RWPE1 (cell line): Measurements from ENCODE around the gene SFTPD.
A peak's percentile ranks its signal among the peaks of the same experiment; 100 is the strongest.
"Not testable (repeated sequence)": the region's sequence is repeated elsewhere in the genome, so short reads cannot be mapped to it uniquely, and the experiment has no call there.

ENCODE experiments used
- CTCF ChIA-PET: fragments of 350-600 bp; sonication (Branson Sonifier 250); formaldehyde crosslinking; extraction: SDS; loops from one replicate; lab custom pipeline; 2021; lab: Yijun Ruan, JAX
- POLR2A ChIA-PET: fragments of 400-600 bp; formaldehyde crosslinking; extraction: SDS; loops from one replicate; lab custom pipeline; 2020; ENCODE audit warnings: antibody characterized with exemption; ENCODE audit not compliant: low non-redundant PET; lab: Yijun Ruan, JAX
- DNase-seq: peaks from one replicate; pipeline ENCODE4 v3.0.0; 2012; ENCODE audit warnings: low spot score
- H3K27ac ChIP-seq: fragments of 450-650 bp; 2 replicates; pipeline ENCODE4 v1.5.1; 2017
- CTCF ChIP-seq: fragments of 450-650 bp; conservative IDR thresholded peaks from 2 replicates; pipeline ENCODE4 v1.5.1; 2017; ENCODE audit warnings: low read depth, mild to moderate bottlenecking

The SFTPD gene

GRCh38 chr10:79910836-79911235 is 38.1 kb downstream of the SFTPD start:
- H3K27ac ChIP-seq, result no peak overlapping the region
- ChIA-PET POLR2A (no interaction called here), CTCF (interaction anchor here (0.6 kb wide), 1 partner anchor 88 kb away, joined by 3 read pairs; no protein-coding TSS in a partner anchor)
- no peak for DNase-seq
- no peak for TF ChIP-seq CTCF

- DNase-seq, result no peak
- TF ChIP-seq CTCF, result no peak
- POLR2A ChIA-PET, result no interaction called here
- CTCF ChIA-PET, result no interaction called here
- H3K27ac ChIP-seq, result no peak overlapping the region
Measured at GRCh38 chr10:79910344-79910743, 38.6 kb downstream of the SFTPD start.

- no peak for DNase-seq
- no peak for TF ChIP-seq CTCF
- POLR2A ChIA-PET, result no interaction called here
- CTCF ChIA-PET, result interaction anchor here (0.6 to 1.4 kb wide), 2 partner anchors 141 to 163 kb away, joined by 3 read pairs; no protein-coding TSS in a partner anchor
- H3K27ac ChIP-seq, result no peak overlapping the region
Measured at GRCh38 chr10:79905322-79906314, 43.3 kb downstream of the SFTPD start.

GRCh38 chr10:79904671-79905321 is 44.1 kb downstream of the SFTPD start:
- H3K27ac ChIP-seq, result no peak overlapping the region
- DNase-seq, result peak; percentile 46
- no peak for TF ChIP-seq CTCF
- POLR2A ChIA-PET, result interaction anchor here (0.9 kb wide), 1 partner anchor 77 kb away, joined by 3 read pairs; no protein-coding TSS in a partner anchor
- CTCF ChIA-PET, result interaction anchor here (0.6 to 1.4 kb wide), 3 partner anchors 9 to 289 kb away, joined by 3 to 4 read pairs (median 3); no protein-coding TSS in a partner anchor

GRCh38 chr10:79901571-79901970 is 47.3 kb downstream of the SFTPD start:
- DNase-seq, POLR2A ChIA-PET, H3K27ac ChIP-seq, CTCF ChIA-PET: not testable (repeated sequence)

- no peak for DNase-seq
- TF ChIP-seq CTCF, result no peak
- ChIA-PET POLR2A (no interaction called here), CTCF (no interaction called here)
- H3K27ac ChIP-seq, result no peak overlapping the region
Measured at GRCh38 chr10:79898597-79899325, 50.1 kb downstream of the SFTPD start.

GRCh38 chr10:79892896-79893295 is 56.0 kb downstream of the SFTPD start:
- H3K27ac ChIP-seq, CTCF ChIA-PET, DNase-seq, POLR2A ChIA-PET: not testable (repeated sequence)
